ENCODE results near the gene ISOC2.

ISOC2 gene

GRCh38 chr19:55406826-55407549, 54.5 kb downstream of the ISOC2 start:
- no peak overlapping the region for H2AFZ ChIP-seq (ENCODE audit: low read depth, low read length)
- H3K9me3 ChIP-seq (ENCODE audit: insufficient read depth, low read length, severe bottlenecking) = peaks cover 15% of the 10 kb centered on the region
- ATAC-seq (ENCODE audit: insufficient read depth, low read depth) (no peak), DNase-seq (peak; percentile 49)
- no peaks in the 10 kb centered on the region for H3K27me3 ChIP-seq (ENCODE audit: insufficient read depth, low read length, poor library complexity)
- TF ChIP-seq CTCF (IDR thresholded peaks at IDR 0.05; ENCODE audit: borderline replicate concordance, extremely low read depth, low read length, poor library complexity, severe bottlenecking) (no peak), EZH2 (IDR thresholded peaks at IDR 0.05; ENCODE audit: borderline replicate concordance, low read depth, low read length, severe bottlenecking) (no peak)
- H3K9ac ChIP-seq (ENCODE audit: low read depth, low read length) = peak overlapping the region; percentile 97
- peaks cover 52% of the 10 kb centered on the region for H3K79me2 ChIP-seq (ENCODE audit: insufficient read depth, low read length)
- H3K36me3 ChIP-seq (ENCODE audit: insufficient read depth, low read length) = peaks cover 52% of the 10 kb centered on the region
- H3K4me2 ChIP-seq (ENCODE audit: insufficient read depth, low read length) = peak overlapping the region; percentile 92
- H3K4me3 ChIP-seq (ENCODE audit: low read depth in 1 of 2, low read length in 2 of 2) = peak overlapping the region; percentile 89 to 90
- H3K27ac ChIP-seq (ENCODE audit: low read length) = peak overlapping the region; percentile 86
- H4K20me1 ChIP-seq (ENCODE audit: insufficient read depth, low read length) = peaks cover 47% of the 10 kb centered on the region
- peaks cover 46% of the 10 kb centered on the region for H3K4me1 ChIP-seq (ENCODE audit: insufficient read depth, low read length)

GRCh38 chr19:55406091-55406825, 55.2 kb downstream of the ISOC2 start:
- H3K9ac ChIP-seq (ENCODE audit: low read depth, low read length) = peak overlapping the region; percentile 97
- H2AFZ ChIP-seq (ENCODE audit: low read depth, low read length) = no peak overlapping the region
- peaks cover 46% of the 10 kb centered on the region for H3K4me1 ChIP-seq (ENCODE audit: insufficient read depth, low read length)
- peaks cover 15% of the 10 kb centered on the region for H3K9me3 ChIP-seq (ENCODE audit: insufficient read depth, low read length, severe bottlenecking)
- TF ChIP-seq EZH2 (IDR thresholded peaks at IDR 0.05; ENCODE audit: borderline replicate concordance, low read depth, low read length, severe bottlenecking) = no peak
- no peak for TF ChIP-seq CTCF (IDR thresholded peaks at IDR 0.05; ENCODE audit: borderline replicate concordance, extremely low read depth, low read length, poor library complexity, severe bottlenecking)
- ATAC-seq (ENCODE audit: insufficient read depth, low read depth) (no peak), DNase-seq (no peak)
- peak overlapping the region; percentile 92 for H3K4me2 ChIP-seq (ENCODE audit: insufficient read depth, low read length)
- peak overlapping the region; percentile 89 to 90; a peak in 3 of 4 replicates for H3K4me3 ChIP-seq (ENCODE audit: low read depth in 1 of 2, low read length in 2 of 2)
- H3K36me3 ChIP-seq (ENCODE audit: insufficient read depth, low read length) = peaks cover 58% of the 10 kb centered on the region
- peaks cover 56% of the 10 kb centered on the region for H3K79me2 ChIP-seq (ENCODE audit: insufficient read depth, low read length)
- H3K27me3 ChIP-seq (ENCODE audit: insufficient read depth, low read length, poor library complexity) = no peaks in the 10 kb centered on the region
- H4K20me1 ChIP-seq (ENCODE audit: insufficient read depth, low read length) = peaks cover 52% of the 10 kb centered on the region
- peak overlapping the region; percentile 86 for H3K27ac ChIP-seq (ENCODE audit: low read length)

- ATAC-seq (ENCODE audit: insufficient read depth, low read depth) = no peak
These were observed 55.8 kb downstream of the ISOC2 start for GRCh38 chr19:55405638-55406037.

More at GRCh38 chr19:55405638-55406037, 55.8 kb downstream of the ISOC2 start:
- H3K9me3 ChIP-seq (ENCODE audit: insufficient read depth, low read length, severe bottlenecking) = peaks cover 15% of the 10 kb centered on the region
- H3K27me3 ChIP-seq (ENCODE audit: insufficient read depth, low read length, poor library complexity) = no peaks in the 10 kb centered on the region
- H3K4me1 ChIP-seq (ENCODE audit: insufficient read depth, low read length) = peaks cover 46% of the 10 kb centered on the region
- TF ChIP-seq EZH2 (IDR thresholded peaks at IDR 0.05; ENCODE audit: borderline replicate concordance, low read depth, low read length, severe bottlenecking) (no peak), CTCF (IDR thresholded peaks at IDR 0.05; ENCODE audit: borderline replicate concordance, extremely low read depth, low read length, poor library complexity, severe bottlenecking) (no peak)
- H3K4me2 ChIP-seq (ENCODE audit: insufficient read depth, low read length) = peak overlapping the region; percentile 92
- H3K27ac ChIP-seq (ENCODE audit: low read length) = peak overlapping the region; percentile 86
- peaks cover 62% of the 10 kb centered on the region for H3K36me3 ChIP-seq (ENCODE audit: insufficient read depth, low read length)
- no peak overlapping the region for H2AFZ ChIP-seq (ENCODE audit: low read depth, low read length)
- peaks cover 56% of the 10 kb centered on the region for H3K79me2 ChIP-seq (ENCODE audit: insufficient read depth, low read length)
- peak overlapping the region; percentile 89 to 90; a peak in 3 of 4 replicates for H3K4me3 ChIP-seq (ENCODE audit: low read depth in 1 of 2, low read length in 2 of 2)
- H3K9ac ChIP-seq (ENCODE audit: low read depth, low read length) = peak overlapping the region; percentile 97
- DNase-seq = no peak
- H4K20me1 ChIP-seq (ENCODE audit: insufficient read depth, low read length) = peaks cover 56% of the 10 kb centered on the region

Data from DND-41 (cell line).